ENCODE results near the gene OSGIN1.

Gene OSGIN1

DNA sequence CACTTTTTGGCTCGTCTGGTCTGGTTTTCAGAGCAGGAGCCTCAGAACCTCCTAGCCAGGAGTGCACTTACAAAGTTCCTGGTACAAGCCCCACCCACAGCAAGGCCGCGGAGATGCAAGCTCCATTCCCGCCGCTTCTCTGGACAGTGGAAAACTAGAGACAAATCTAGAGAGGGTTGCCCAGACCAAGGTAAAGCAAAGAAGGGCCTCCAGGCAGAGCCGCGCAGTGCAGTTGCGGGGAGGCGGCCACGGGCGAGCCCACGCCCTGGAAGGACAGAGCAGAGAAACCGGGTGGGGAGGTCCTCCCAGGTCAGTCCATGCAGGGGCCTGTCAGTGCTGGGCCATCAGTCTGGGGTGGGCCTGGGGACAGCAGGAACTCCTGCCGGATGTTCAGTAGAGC lies 11.0 kb upstream of the OSGIN1 start:
- no peaks in the 10 kb centered on the region for H3K27me3 ChIP-seq (ENCODE audit: control insufficient read depth in 2 of 2, insufficient read depth in 2 of 2, low read length in 2 of 2)
- H3K4me3 ChIP-seq (ENCODE audit: low read length in 2 of 2), result no peak overlapping the region
- H3K9ac ChIP-seq (ENCODE audit: low read depth in 1 of 2, low read length in 2 of 2), result no peak overlapping the region
- no peak overlapping the region for H3K27ac ChIP-seq (ENCODE audit: low read depth in 2 of 2, low read length in 2 of 2)
- no peaks in the 10 kb centered on the region for H3K9me3 ChIP-seq (ENCODE audit: control insufficient read depth in 2 of 2, low read length in 2 of 2)
- H3K4me1 ChIP-seq (ENCODE audit: control insufficient read depth in 2 of 2, insufficient read depth in 2 of 2, low read length in 2 of 2), result no peaks in the 10 kb centered on the region
- no peaks in the 10 kb centered on the region for H3K36me3 ChIP-seq (ENCODE audit: control insufficient read depth in 2 of 2, insufficient read depth in 2 of 2, low read length in 2 of 2)

DNA sequence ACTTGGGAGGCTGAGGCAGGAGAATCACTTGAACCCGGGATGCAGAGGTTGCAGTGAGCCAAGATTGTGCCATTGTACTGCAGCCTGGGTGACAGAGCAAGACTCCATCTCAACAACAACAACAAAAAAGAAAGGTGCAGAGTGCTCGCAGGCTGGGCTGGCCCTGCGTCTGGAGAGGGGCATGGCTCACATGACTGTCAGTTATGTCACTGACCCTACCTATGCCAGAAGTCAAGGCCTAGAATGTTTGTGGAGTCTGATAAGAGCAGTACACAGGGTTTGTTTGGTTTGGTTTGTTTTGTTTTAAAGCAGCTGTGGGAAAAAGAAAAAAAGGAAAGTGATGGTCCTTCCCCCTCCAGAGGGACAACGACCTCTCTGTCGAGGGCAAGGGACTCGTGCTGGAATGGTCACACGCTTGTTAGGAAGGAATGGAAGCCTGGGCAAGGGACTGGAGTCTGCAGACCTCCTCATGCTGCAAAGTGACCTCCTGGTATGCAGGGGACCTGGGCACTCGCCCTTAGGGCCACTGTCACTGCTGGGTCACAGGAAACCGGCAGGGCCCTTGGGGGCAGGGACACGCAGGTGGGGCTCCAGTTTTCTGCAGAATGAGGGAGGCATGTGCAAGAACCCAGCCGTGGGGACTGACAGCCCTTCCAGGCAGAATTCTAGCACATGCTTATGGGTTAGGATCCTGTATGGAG lies 10.1 kb upstream of the OSGIN1 start:
- Histone ChIP-seq H3K9me3 (ENCODE audit: control insufficient read depth in 2 of 2, low read length in 2 of 2) (no peaks in the 10 kb centered on the region), H3K4me1 (ENCODE audit: control insufficient read depth in 2 of 2, insufficient read depth in 2 of 2, low read length in 2 of 2) (no peaks in the 10 kb centered on the region), H3K4me3 (ENCODE audit: low read length in 2 of 2) (no peak overlapping the region), H3K27ac (ENCODE audit: low read depth in 2 of 2, low read length in 2 of 2) (no peak overlapping the region), H3K36me3 (ENCODE audit: control insufficient read depth in 2 of 2, insufficient read depth in 2 of 2, low read length in 2 of 2) (no peaks in the 10 kb centered on the region), H3K9ac (ENCODE audit: low read depth in 1 of 2, low read length in 2 of 2) (no peak overlapping the region), H3K27me3 (ENCODE audit: control insufficient read depth in 2 of 2, insufficient read depth in 2 of 2, low read length in 2 of 2) (no peaks in the 10 kb centered on the region)

DNA sequence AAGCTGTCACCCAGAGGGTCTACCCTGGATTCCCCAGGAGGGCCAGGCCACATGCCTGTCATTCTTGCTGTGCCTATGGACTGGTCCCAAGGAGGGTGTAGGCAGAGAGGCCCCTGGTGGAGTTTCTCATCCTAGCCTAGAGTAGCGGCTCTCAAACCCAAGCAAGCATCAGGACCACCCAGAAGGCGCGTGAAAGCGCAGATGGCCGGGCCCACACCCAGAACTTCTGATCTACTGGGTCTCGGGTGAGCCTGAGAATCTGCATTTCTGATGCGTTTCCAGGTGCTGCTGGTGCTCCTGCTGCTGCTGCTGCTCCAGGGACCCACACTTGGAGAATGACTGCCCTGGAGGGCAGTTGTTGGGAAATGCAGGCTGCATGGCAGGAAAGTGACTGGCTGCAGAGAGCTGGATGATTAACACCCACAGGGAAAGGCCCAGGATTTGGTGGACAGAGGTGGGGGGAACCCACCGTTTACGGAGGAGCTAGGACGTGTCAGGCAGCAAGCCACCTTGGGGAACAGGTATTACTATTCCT lies 9.5 kb upstream of the OSGIN1 start:
- H3K4me3 ChIP-seq (ENCODE audit: low read length in 2 of 2), result no peak overlapping the region
- H3K9ac ChIP-seq (ENCODE audit: low read depth in 1 of 2, low read length in 2 of 2), result no peak overlapping the region
- H3K27me3 ChIP-seq (ENCODE audit: control insufficient read depth in 2 of 2, insufficient read depth in 2 of 2, low read length in 2 of 2), result no peaks in the 10 kb centered on the region
- H3K36me3 ChIP-seq (ENCODE audit: control insufficient read depth in 2 of 2, insufficient read depth in 2 of 2, low read length in 2 of 2), result no peaks in the 10 kb centered on the region
- H3K27ac ChIP-seq (ENCODE audit: low read depth in 2 of 2, low read length in 2 of 2), result no peak overlapping the region
- no peaks in the 10 kb centered on the region for H3K4me1 ChIP-seq (ENCODE audit: control insufficient read depth in 2 of 2, insufficient read depth in 2 of 2, low read length in 2 of 2)
- H3K9me3 ChIP-seq (ENCODE audit: control insufficient read depth in 2 of 2, low read length in 2 of 2), result no peaks in the 10 kb centered on the region

DNA sequence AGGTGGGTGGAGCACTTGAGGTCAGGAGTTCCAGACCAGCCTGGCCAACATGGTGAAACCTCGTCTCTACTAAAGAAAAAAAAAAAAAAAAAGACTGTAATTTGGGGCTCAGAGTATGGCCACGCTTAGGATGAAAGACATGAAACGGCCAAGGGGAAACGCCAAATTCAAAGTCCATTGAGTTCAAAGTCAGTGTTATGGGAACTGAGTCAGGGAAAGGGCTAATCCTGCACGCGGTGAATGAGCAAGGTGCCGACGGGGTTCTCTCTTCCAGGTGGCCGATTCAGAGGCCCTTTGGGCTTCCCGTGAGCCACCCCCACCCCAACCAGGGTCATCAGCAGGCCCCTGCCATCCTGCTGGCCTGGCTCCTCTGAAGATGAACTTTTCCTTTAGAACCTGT lies 7.5 kb upstream of the OSGIN1 start:
- no peaks in the 10 kb centered on the region for H3K9me3 ChIP-seq (ENCODE audit: control insufficient read depth in 2 of 2, low read length in 2 of 2)
- H3K27me3 ChIP-seq (ENCODE audit: control insufficient read depth in 2 of 2, insufficient read depth in 2 of 2, low read length in 2 of 2), result no peaks in the 10 kb centered on the region
- H3K27ac ChIP-seq (ENCODE audit: low read depth in 2 of 2, low read length in 2 of 2), result no peak overlapping the region
- H3K4me3 ChIP-seq (ENCODE audit: low read length in 2 of 2), result no peak overlapping the region
- peaks cover 0 to 4% of the 10 kb centered on the region in 2 donors for H3K4me1 ChIP-seq (ENCODE audit: control insufficient read depth in 2 of 2, insufficient read depth in 2 of 2, low read length in 2 of 2)
- no peak overlapping the region for H3K9ac ChIP-seq (ENCODE audit: low read depth in 1 of 2, low read length in 2 of 2)
- H3K36me3 ChIP-seq (ENCODE audit: control insufficient read depth in 2 of 2, insufficient read depth in 2 of 2, low read length in 2 of 2), result no peaks in the 10 kb centered on the region

DNA sequence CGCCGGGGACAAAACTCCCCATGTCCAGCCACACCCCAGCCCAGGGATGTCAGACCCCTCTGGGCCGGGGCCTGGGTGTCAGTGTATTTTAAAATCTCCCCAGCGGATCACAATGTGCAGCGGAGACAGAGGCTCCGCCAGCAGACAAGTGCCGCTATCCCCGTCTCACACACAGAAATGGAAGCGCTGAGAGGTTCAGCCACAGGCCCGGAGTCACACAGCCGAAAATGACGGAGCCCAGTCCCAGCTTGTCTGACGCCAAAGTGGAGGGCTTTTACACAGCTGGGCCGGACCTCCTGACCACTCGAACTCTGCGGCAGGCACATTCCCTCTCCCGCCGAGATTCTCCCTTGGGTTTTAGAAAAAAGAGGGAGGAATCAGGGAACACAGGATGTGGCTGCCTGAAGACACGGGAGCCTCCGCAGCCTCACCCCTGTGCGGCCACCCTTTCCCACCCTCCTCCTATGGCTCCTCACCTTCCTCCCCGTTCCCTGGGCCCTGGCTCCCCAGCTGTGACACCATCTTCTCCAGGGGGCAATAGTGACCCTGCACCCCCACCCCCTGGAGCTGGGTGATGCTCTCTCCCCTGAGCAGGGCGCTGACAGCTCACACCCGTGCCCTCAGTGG lies 6.8 kb upstream of the OSGIN1 start:
- no peaks in the 10 kb centered on the region for H3K27me3 ChIP-seq (ENCODE audit: control insufficient read depth in 2 of 2, insufficient read depth in 2 of 2, low read length in 2 of 2)
- no peak overlapping the region for H3K27ac ChIP-seq (ENCODE audit: low read depth in 2 of 2, low read length in 2 of 2)
- H3K4me1 ChIP-seq (ENCODE audit: control insufficient read depth in 2 of 2, insufficient read depth in 2 of 2, low read length in 2 of 2), result peaks cover 0 to 4% of the 10 kb centered on the region in 2 donors
- no peak overlapping the region for H3K9ac ChIP-seq (ENCODE audit: low read depth in 1 of 2, low read length in 2 of 2)
- no peak overlapping the region for H3K4me3 ChIP-seq (ENCODE audit: low read length in 2 of 2)
- H3K9me3 ChIP-seq (ENCODE audit: control insufficient read depth in 2 of 2, low read length in 2 of 2), result no peaks in the 10 kb centered on the region
- no peaks in the 10 kb centered on the region for H3K36me3 ChIP-seq (ENCODE audit: control insufficient read depth in 2 of 2, insufficient read depth in 2 of 2, low read length in 2 of 2)

DNA sequence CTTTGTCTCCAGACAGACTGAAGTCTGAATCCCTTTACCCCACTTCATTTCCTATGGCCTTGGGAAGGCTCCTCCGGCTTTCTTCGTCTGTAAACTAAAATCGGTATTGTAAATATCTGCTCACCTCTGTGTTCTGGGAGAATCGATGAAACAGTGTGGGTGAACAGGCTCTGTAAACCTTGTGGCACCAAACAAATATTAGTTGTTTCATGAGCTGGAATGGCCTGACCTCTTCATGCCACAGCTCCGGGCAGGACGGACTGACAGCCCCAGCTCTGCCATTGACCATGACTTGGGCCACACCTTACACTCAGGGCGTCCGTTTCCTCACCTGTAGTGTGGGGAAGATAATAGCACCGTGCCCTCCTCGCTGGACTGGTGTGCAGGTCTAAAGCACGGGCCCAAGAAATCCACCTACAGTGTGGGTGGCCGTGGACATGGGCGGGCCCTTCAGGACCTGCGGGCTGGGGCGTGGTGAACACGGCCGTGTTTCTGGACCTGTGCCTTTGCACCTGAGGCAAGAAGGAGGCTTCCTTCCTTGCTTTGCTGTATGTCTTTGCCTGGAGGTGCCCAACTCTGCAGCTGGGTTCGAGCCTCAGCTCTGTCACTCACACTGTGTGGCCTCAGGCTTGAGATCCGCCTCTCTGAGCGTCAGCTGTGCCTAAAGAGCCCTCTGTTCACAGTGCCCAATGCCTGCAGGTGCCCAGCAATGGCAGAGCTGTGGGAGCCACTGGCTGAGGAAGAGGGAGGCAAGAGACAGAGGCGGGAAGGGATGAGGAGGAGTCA lies 6.1 kb upstream of the OSGIN1 start:
- peaks cover 0 to 4% of the 10 kb centered on the region in 2 donors for H3K4me1 ChIP-seq (ENCODE audit: control insufficient read depth in 2 of 2, insufficient read depth in 2 of 2, low read length in 2 of 2)
- H3K9me3 ChIP-seq (ENCODE audit: control insufficient read depth in 2 of 2, low read length in 2 of 2), result no peaks in the 10 kb centered on the region
- no peaks in the 10 kb centered on the region for H3K36me3 ChIP-seq (ENCODE audit: control insufficient read depth in 2 of 2, insufficient read depth in 2 of 2, low read length in 2 of 2)
- no peak overlapping the region for H3K4me3 ChIP-seq (ENCODE audit: low read length in 2 of 2)
- H3K9ac ChIP-seq (ENCODE audit: low read depth in 1 of 2, low read length in 2 of 2), result no peak overlapping the region
- H3K27ac ChIP-seq (ENCODE audit: low read depth in 2 of 2, low read length in 2 of 2), result no peak overlapping the region
- no peaks in the 10 kb centered on the region for H3K27me3 ChIP-seq (ENCODE audit: control insufficient read depth in 2 of 2, insufficient read depth in 2 of 2, low read length in 2 of 2)

DNA sequence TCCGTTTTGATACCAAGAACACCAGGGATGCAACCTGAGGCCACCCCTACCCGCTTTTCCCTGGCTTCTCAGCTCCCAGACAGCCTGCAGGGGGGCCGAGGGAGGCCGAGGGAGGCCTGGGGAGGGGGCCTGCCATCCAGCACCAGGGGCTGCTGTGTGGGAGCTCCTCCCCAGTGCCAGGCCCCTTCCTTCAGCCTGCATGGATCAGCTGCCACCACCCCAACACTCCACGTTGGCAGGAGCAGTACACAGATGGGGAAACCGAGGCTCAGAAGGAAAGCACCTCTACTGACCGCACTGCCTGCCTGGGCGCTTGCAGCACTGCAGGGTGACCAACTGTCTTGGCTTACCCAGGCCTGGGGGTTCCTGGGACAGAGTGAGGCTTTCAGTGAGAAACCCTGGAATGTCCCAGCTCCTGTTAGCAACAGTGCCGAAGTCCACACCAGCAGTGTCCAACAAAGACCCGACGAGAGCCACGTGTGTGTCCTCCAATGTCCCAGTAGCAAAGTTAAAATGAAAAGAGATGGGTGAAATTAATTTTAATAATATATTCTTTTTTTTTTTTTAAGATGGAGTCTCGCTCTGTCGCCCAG lies 5.3 kb upstream of the OSGIN1 start:
- H3K9ac ChIP-seq (ENCODE audit: low read depth in 1 of 2, low read length in 2 of 2), result no peak overlapping the region
- no peak overlapping the region for H3K4me3 ChIP-seq (ENCODE audit: low read length in 2 of 2)

DNA sequence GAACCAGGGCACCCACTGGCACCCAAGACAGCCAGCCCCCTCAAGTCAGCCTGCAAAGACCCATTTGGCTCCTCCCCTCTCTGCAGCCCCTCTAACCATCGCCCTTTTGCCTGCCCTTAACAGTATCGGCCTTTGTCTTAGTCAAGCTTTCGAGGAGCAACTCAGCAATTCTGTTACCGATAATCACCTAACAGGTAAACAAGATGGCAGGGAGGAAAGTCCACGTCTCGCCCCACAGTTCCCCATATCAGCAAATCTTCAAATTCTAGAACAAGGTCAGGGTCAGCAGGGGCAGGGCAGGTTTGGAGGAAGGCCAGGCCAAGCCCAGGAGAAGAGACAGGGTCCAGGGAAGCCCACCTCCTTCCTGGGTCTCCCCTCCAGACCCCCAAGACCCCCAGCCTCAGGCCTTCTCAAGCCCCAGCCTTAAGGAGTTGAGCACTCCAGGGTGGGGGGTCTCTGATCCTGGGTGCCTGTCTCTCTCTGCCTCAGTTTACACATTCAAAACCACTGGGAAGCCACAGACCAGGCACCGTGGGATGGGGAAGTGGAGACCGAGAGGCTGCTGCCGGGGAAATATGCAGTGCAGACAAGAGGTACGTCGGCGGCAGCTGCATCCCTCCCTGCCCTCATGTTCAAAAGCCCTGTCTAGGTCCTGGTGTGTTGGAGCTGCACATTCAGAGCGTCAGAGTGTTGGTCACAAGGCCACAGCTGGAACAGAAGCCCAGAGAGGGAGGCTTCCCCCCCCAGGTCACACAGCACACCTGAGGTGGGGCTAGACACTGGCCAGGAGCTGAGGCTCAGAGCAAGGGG lies 3.9 kb upstream of the OSGIN1 start:
- no peaks in the 10 kb centered on the region for H3K36me3 ChIP-seq (ENCODE audit: control insufficient read depth in 2 of 2, insufficient read depth in 2 of 2, low read length in 2 of 2)
- H3K27me3 ChIP-seq (ENCODE audit: control insufficient read depth in 2 of 2, insufficient read depth in 2 of 2, low read length in 2 of 2), result no peaks in the 10 kb centered on the region
- peaks cover 11 to 20% of the 10 kb centered on the region in 2 donors for H3K4me1 ChIP-seq (ENCODE audit: control insufficient read depth in 2 of 2, insufficient read depth in 2 of 2, low read length in 2 of 2)
- H3K9me3 ChIP-seq (ENCODE audit: control insufficient read depth in 2 of 2, low read length in 2 of 2), result no peaks in the 10 kb centered on the region
- H3K4me3 ChIP-seq (ENCODE audit: low read length in 2 of 2), result no peak overlapping the region
- no peak overlapping the region for H3K27ac ChIP-seq (ENCODE audit: low read depth in 2 of 2, low read length in 2 of 2)
- H3K9ac ChIP-seq (ENCODE audit: low read depth in 1 of 2, low read length in 2 of 2), result no peak overlapping the region

More for the DNA sequence above, 5.3 kb upstream of the OSGIN1 start:
- Histone ChIP-seq H3K27me3 (ENCODE audit: control insufficient read depth in 2 of 2, insufficient read depth in 2 of 2, low read length in 2 of 2) (no peaks in the 10 kb centered on the region), H3K27ac (ENCODE audit: low read depth in 2 of 2, low read length in 2 of 2) (no peak overlapping the region), H3K36me3 (ENCODE audit: control insufficient read depth in 2 of 2, insufficient read depth in 2 of 2, low read length in 2 of 2) (no peaks in the 10 kb centered on the region), H3K9me3 (ENCODE audit: control insufficient read depth in 2 of 2, low read length in 2 of 2) (no peaks in the 10 kb centered on the region), H3K4me1 (ENCODE audit: control insufficient read depth in 2 of 2, insufficient read depth in 2 of 2, low read length in 2 of 2) (peaks cover 4 to 7% of the 10 kb centered on the region in 2 donors)

DNA sequence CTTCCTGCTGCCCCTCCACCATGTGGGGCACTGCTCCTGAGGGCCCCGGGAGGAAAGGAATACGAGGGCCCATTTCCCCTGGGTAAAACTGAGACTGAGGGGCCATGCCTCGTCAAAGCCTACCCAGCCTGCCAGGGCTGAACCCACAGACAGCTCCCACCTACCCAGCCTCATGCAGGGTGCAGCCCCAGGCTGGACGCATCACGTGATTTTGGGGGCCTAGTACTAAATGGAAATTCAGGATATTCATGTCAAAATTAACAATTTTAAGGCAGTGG lies 3.4 kb upstream of the OSGIN1 start:
- Histone ChIP-seq H3K36me3 (ENCODE audit: control insufficient read depth in 2 of 2, insufficient read depth in 2 of 2, low read length in 2 of 2) (no peaks in the 10 kb centered on the region), H3K9ac (ENCODE audit: low read depth in 1 of 2, low read length in 2 of 2) (no peak overlapping the region), H3K4me1 (ENCODE audit: control insufficient read depth in 2 of 2, insufficient read depth in 2 of 2, low read length in 2 of 2) (peaks cover 17 to 24% of the 10 kb centered on the region in 2 donors), H3K27me3 (ENCODE audit: control insufficient read depth in 2 of 2, insufficient read depth in 2 of 2, low read length in 2 of 2) (no peaks in the 10 kb centered on the region), H3K27ac (ENCODE audit: low read depth in 2 of 2, low read length in 2 of 2) (no peak overlapping the region), H3K9me3 (ENCODE audit: control insufficient read depth in 2 of 2, low read length in 2 of 2) (no peaks in the 10 kb centered on the region), H3K4me3 (ENCODE audit: low read length in 2 of 2) (no peak overlapping the region)
